H1 (cell line): ENCODE data around the gene WFDC12. TPM values are rescaled to one million over a fixed set of nuclear protein-coding genes. Genes with fewer than 3 reads are reported as not detected.

Experiments
- CTCF ChIA-PET: fragments of 300-600 bp; sonication (Branson Sonifier 250); formaldehyde crosslinking; loops from one replicate; lab custom pipeline; 2021; ENCODE audit not compliant: partially characterized antibody; lab: Charles Lee
- POLR2A ChIA-PET: fragments of 300-600 bp; sonication (Branson Sonifier 250); formaldehyde crosslinking; loops from one replicate; lab custom pipeline; 2021; ENCODE audit warnings: inconsistent platforms; ENCODE audit not compliant: partially characterized antibody; lab: Charles Lee
- DNase-seq, 2 experiments: peaks; one replicate each; pipeline versions ENCODE4 v3.0.0 to v3.0.0-alpha.2; 2010 to 2022; ENCODE audit warnings: low spot score in 2 of 2, low read depth in 1 of 2, mixed read lengths in 1 of 2
- FAIRE-seq: peaks from 2 replicates; lab custom pipeline; 2011; peaks lifted over from hg19 to GRCh38; lab: Jason Lieb, UNC
- H2AFZ ChIP-seq: 2 replicates; pipeline ENCODE4 v1.8.1; 2012; ENCODE audit warnings: low read length, inconsistent platforms
- H2AK5ac ChIP-seq: 2 replicates; pipeline ENCODE4 v1.6.1; 2013; ENCODE audit warnings: low read depth, low read length
- H2BK120ac ChIP-seq: replicated peaks from 2 replicates; pipeline ENCODE3; 2013; ENCODE audit warnings: low read depth, low read length, inconsistent platforms
- H2BK12ac ChIP-seq: 2 replicates; pipeline ENCODE4 v1.6.1; 2013; ENCODE audit warnings: low read depth, low read length
- H2BK15ac ChIP-seq: 2 replicates; pipeline ENCODE4 v1.6.1; 2013; ENCODE audit warnings: low read length
- H2BK20ac ChIP-seq: 2 replicates; pipeline ENCODE4 v1.6.1; 2013; ENCODE audit warnings: low read length
- H2BK5ac ChIP-seq: 2 replicates; pipeline ENCODE4 v1.6.1; 2013; ENCODE audit warnings: low read depth, low read length
- H3K14ac ChIP-seq: 2 replicates; pipeline ENCODE4 v1.6.1; 2013; ENCODE audit warnings: inconsistent platforms; ENCODE audit not compliant: insufficient read length
- H3K18ac ChIP-seq: 2 replicates; pipeline ENCODE4 v1.6.1; 2013; ENCODE audit warnings: low read length; ENCODE audit errors: extremely low read depth
- H3K23ac ChIP-seq: 2 replicates; pipeline ENCODE4 v1.6.1; 2013; ENCODE audit warnings: inconsistent platforms; ENCODE audit not compliant: insufficient read length
- H3K23me2 ChIP-seq: 2 replicates; pipeline ENCODE4 v1.6.1; 2013; ENCODE audit warnings: low read depth, low read length
- H3K27ac ChIP-seq: 2 replicates; pipeline ENCODE4 v1.6.1; 2011; ENCODE audit warnings: low read depth, low read length, inconsistent platforms
- H3K27me3 ChIP-seq, 4 experiments: replicated peaks in 1 of 4; 1 replicate in 1 of 4; 2 replicates in 3 of 4; pipeline versions ENCODE4 v1.6.1 to v1.8.1; 2011 to 2013; ENCODE audit warnings: low read length in 3 of 4, mild to moderate bottlenecking in 3 of 4, inconsistent platforms in 2 of 4, mixed read lengths in 2 of 4, moderate library complexity in 1 of 4; ENCODE audit not compliant: control insufficient read depth in 3 of 4, insufficient read depth in 3 of 4; ENCODE audit errors: extremely low read depth in 1 of 4
- H3K36me3 ChIP-seq, 4 experiments: 2 replicates each; pipeline versions ENCODE4 v1.6.1 to v1.8.1; 2011 to 2013; ENCODE audit warnings: mild to moderate bottlenecking in 4 of 4, low read length in 3 of 4, moderate library complexity in 2 of 4, control low read depth in 1 of 4, inconsistent platforms in 1 of 4; ENCODE audit not compliant: insufficient read depth in 4 of 4, control insufficient read depth in 2 of 4
- H3K4ac ChIP-seq: replicated peaks from 2 replicates; pipeline ENCODE3; 2013; ENCODE audit warnings: low read length, low read depth, mixed read lengths, inconsistent platforms; ENCODE audit not compliant: insufficient read length
- H3K4me1 ChIP-seq, 4 experiments: replicated peaks in 1 of 4; 1 replicate in 1 of 4; 2 replicates in 3 of 4; pipeline versions ENCODE4 v1.6.1 to v1.8.1; 2011 to 2013; ENCODE audit warnings: low read length in 3 of 4, inconsistent platforms in 2 of 4, mixed read lengths in 1 of 4; ENCODE audit not compliant: insufficient read depth in 4 of 4, control insufficient read depth in 3 of 4
- H3K4me2 ChIP-seq, 2 experiments: 2 replicates each; pipeline versions ENCODE4 v1.6.1 to v1.8.1; 2011 to 2013; ENCODE audit warnings: low read depth in 2 of 2, low read length in 2 of 2, control low read depth in 1 of 2, inconsistent platforms in 1 of 2, mild to moderate bottlenecking in 1 of 2; ENCODE audit not compliant: insufficient read depth in 1 of 2
- H3K4me3 ChIP-seq, 4 experiments: fragments of 200-600, 300-600 bp in 1 of 4; sonication (generic), shearing (Covaris generic), sonication (Bioruptor Twin) in 1 of 4; 2 replicates each; pipeline versions ENCODE4 v1.5.1 to v1.8.1; 2011 to 2016; ENCODE audit warnings: low read length in 4 of 4, low read depth in 3 of 4, control low read depth in 2 of 4, inconsistent platforms in 2 of 4, mild to moderate bottlenecking in 2 of 4, mixed read lengths in 1 of 4, moderate library complexity in 1 of 4; ENCODE audit not compliant: insufficient read depth in 2 of 4; ENCODE audit errors: extremely low read depth in 1 of 4
- H3K56ac ChIP-seq: replicated peaks from 2 replicates; pipeline ENCODE3; 2013; ENCODE audit warnings: low read depth, mild to moderate bottlenecking, mixed read lengths, low read length, inconsistent platforms; ENCODE audit not compliant: insufficient read length
- H3K79me1 ChIP-seq: 2 replicates; pipeline ENCODE4 v1.6.1; 2013; ENCODE audit warnings: low read depth, low read length, control low read depth
- H3K79me2 ChIP-seq, 2 experiments: 2 replicates each; pipeline versions ENCODE4 v1.6.1 to v1.8.1; 2012 to 2013; ENCODE audit warnings: low read length in 2 of 2, mild to moderate bottlenecking in 2 of 2, inconsistent platforms in 1 of 2; ENCODE audit not compliant: insufficient read depth in 2 of 2, control insufficient read depth in 1 of 2
- H3K9ac ChIP-seq, 4 experiments: replicated peaks in 1 of 4; 1 replicate in 1 of 4; 2 replicates in 3 of 4; pipeline versions ENCODE4 v1.6.1 to v1.8.1; 2011 to 2013; ENCODE audit warnings: low read depth in 3 of 4, low read length in 3 of 4, control low read depth in 2 of 4, mild to moderate bottlenecking in 2 of 4, moderate library complexity in 2 of 4, inconsistent platforms in 1 of 4; ENCODE audit errors: extremely low read depth in 1 of 4
- H3K9me3 ChIP-seq, 2 experiments: 2 replicates each; pipeline versions ENCODE4 v1.6.1 to v1.8.1; 2012 to 2013; ENCODE audit warnings: mild to moderate bottlenecking in 2 of 2, moderate library complexity in 2 of 2, control low read depth in 1 of 2, inconsistent platforms in 1 of 2, low read depth in 1 of 2, low read length in 1 of 2, mixed read lengths in 1 of 2; ENCODE audit not compliant: insufficient read depth in 2 of 2
- H4K20me1 ChIP-seq, 2 experiments: replicated peaks in 1 of 2; 2 replicates each; pipeline versions ENCODE3 to v1.8.1; 2011 to 2013; ENCODE audit warnings: inconsistent platforms in 2 of 2, low read length in 2 of 2, mild to moderate bottlenecking in 1 of 2; ENCODE audit not compliant: insufficient read depth in 2 of 2, control insufficient read depth in 1 of 2
- H4K5ac ChIP-seq: 2 replicates; pipeline ENCODE4 v1.6.1; 2013; ENCODE audit warnings: low read length, low read depth, mixed read lengths, inconsistent platforms; ENCODE audit not compliant: insufficient read length
- H4K8ac ChIP-seq: 2 replicates; pipeline ENCODE4 v1.8.0; 2013; ENCODE audit warnings: mild to moderate bottlenecking, moderate library complexity, low read length, inconsistent platforms; ENCODE audit not compliant: insufficient read depth; ENCODE audit errors: extremely low read depth
- H4K91ac ChIP-seq: replicated peaks from 2 replicates; pipeline ENCODE3; 2013; ENCODE audit warnings: low read length, mixed read lengths, inconsistent platforms; ENCODE audit not compliant: insufficient read length
- CBX5 ChIP-seq: fragments of 300-800, 300-1000 bp; sonication (generic); IDR thresholded peaks from 2 replicates; pipeline ENCODE4 v1.7.1; 2016; ENCODE audit warnings: antibody characterized with exemption, low read length, low read depth
- CBX8 ChIP-seq: fragments of 300-800, 300-1000 bp; sonication (generic); IDR thresholded peaks from 2 replicates; pipeline ENCODE4 v1.7.1; 2016; ENCODE audit warnings: low read depth, low read length, borderline replicate concordance
- EZH2 ChIP-seq: fragments of 200-600 bp; sonication (generic); IDR thresholded peaks from 2 replicates; pipeline ENCODE4 v1.7.1; 2012; ENCODE audit warnings: low read depth, mild to moderate bottlenecking, moderate library complexity, low read length, inconsistent platforms; ENCODE audit not compliant: severe bottlenecking
- KDM5A ChIP-seq: fragments of 200-600 bp; IDR thresholded peaks from 2 replicates; pipeline ENCODE4 v1.7.1; 2012; ENCODE audit warnings: mild to moderate bottlenecking, low read length, inconsistent platforms, mixed read lengths
- MAFK ChIP-seq: IDR thresholded peaks from 2 replicates; pipeline ENCODE4 v1.6.1; 2012; ENCODE audit warnings: low read depth, mild to moderate bottlenecking, improper control_type of control experiment, low read length
- NANOG ChIP-seq: IDR thresholded peaks from 2 replicates; pipeline ENCODE4 v1.6.1; 2011; ENCODE audit warnings: low read length, low read depth, mild to moderate bottlenecking, inconsistent platforms; ENCODE audit not compliant: insufficient read depth, poor library complexity, severe bottlenecking
- PHF8 ChIP-seq: fragments of 200-600 bp; sonication (generic); conservative IDR thresholded peaks from 2 replicates; pipeline ENCODE4 v1.7.1; 2012; ENCODE audit warnings: low read depth, mild to moderate bottlenecking, inconsistent platforms, low read length, moderate library complexity
- POLR2AphosphoS5 ChIP-seq: IDR thresholded peaks from 2 replicates; pipeline ENCODE4 v1.6.1; 2011; ENCODE audit warnings: low read depth, low read length
- SRF ChIP-seq: IDR thresholded peaks from 2 replicates; pipeline ENCODE4 v1.6.1; 2011; ENCODE audit warnings: mild to moderate bottlenecking, low read depth, low read length, moderate library complexity
- TCF12 ChIP-seq: IDR thresholded peaks from 2 replicates; pipeline ENCODE4 v1.6.1; 2011; ENCODE audit warnings: low read depth, mild to moderate bottlenecking, low read length
- ZNF274 ChIP-seq: IDR thresholded peaks from 2 replicates; pipeline ENCODE4 v1.7.0; 2012; ENCODE audit warnings: low read length, borderline replicate concordance; ENCODE audit errors: extremely low read depth
- WGBS, 2 experiments: shearing (Covaris generic) in 1 of 2; methylation state at CpG; one replicate each; pipeline versions ENCODE4 v1.1.6 to v1.1.7; 2013 to 2015; ENCODE audit warnings: low lambda C conversion rate in 2 of 2, mixed read lengths in 2 of 2, inconsistent platforms in 1 of 2, low coverage in 1 of 2, missing lambda C conversion rate in 1 of 2; ENCODE audit not compliant: insufficient replicate concordance in 2 of 2, insufficient coverage in 1 of 2, insufficient read length in 1 of 2; ENCODE audit errors: extremely low coverage in 1 of 2, missing lambda C conversion rate in 1 of 2; 5-methylcytosine and 5-hydroxymethylcytosine counted together
- polyA plus RNA-seq, 7 experiments: library from polyadenylated mRNA; depleted of rRNA in 3 of 7; stranded (reverse) in 5 of 7; unstranded in 2 of 7; fragments of >200 nt in 5 of 7; fragments of 200-250 nt in 2 of 7; gene quantifications; 1 replicate in 5 of 7; 2 replicates in 1 of 7; 4 replicates in 1 of 7; pipeline versions ENCODE4 v1.2.1 to v1.2.3, GENCODE V29; 2011 to 2013; ENCODE audit warnings: missing spikeins in 2 of 7, mixed read lengths in 2 of 7
- total RNA-seq: library from RNA; stranded (reverse); fragmentation: NEBNext Ultra II Directional; extraction: Animal tissue kit (Norgen Biotek cat#: 25700); gene quantifications from 2 replicates; pipeline ENCODE4 v1.2.1, GENCODE V29; 2021
- TF ChIP-seq, protein P1 (sequence below): IDR thresholded peaks from 2 replicates; pipeline ENCODE4 v1.6.1; 2011; ENCODE audit warnings: low read depth, mild to moderate bottlenecking, low read length; ENCODE audit not compliant: insufficient read depth
- TF ChIP-seq, protein P2 (sequence below): IDR thresholded peaks from 2 replicates; pipeline ENCODE4 v1.6.1; 2012; ENCODE audit warnings: inconsistent platforms

The WFDC12 gene
- total and polyA plus RNA-seq, 2 of the 8 experiments (the other 6 are each of a cell fraction or from before 2014, with no cell fraction given), result not detected

DNA sequence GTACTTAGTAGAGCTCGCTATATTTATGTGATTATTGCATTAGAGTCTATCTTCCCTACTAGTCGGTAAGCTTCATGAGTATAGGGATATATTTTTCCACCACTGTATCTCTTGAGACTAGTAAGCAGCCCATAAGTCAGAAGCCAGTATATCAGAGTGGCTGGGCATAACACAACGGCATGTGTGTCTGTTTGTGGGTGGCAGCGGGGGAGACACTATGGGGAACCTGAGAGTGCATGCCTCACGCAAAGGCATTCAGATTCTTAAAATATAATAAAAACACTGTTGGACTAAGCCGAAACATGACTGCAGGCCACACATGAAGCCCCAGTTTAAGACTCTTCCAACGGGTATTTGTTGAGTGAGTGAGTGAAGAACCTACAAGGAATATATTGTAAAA, 31.4 kb downstream of the WFDC12 start:
- H2AK5ac ChIP-seq, result no peak overlapping the region
- H3K27me3 ChIP-seq, result peaks cover 2 to 9% (median 8%) of the 10 kb centered on the region in 4 experiments
- ChIA-PET POLR2A (interaction anchor here (1.1 to 1.5 kb wide), 2 partner anchors 19 to 32 kb away, joined by 3 to 4 read pairs; no protein-coding TSS in a partner anchor), CTCF (interaction anchor here (1.0 to 17.6 kb wide), 8 partner anchors 16 to 200 kb away, joined by 3 to 233 read pairs (median 14); partner anchors contain the start of gene WFDC5)
- H3K23me2 ChIP-seq, result no peaks in the 10 kb centered on the region
- no peaks in the 10 kb centered on the region for H3K4me1 ChIP-seq
- no peak overlapping the region for H2BK15ac ChIP-seq
- H3K4me3 ChIP-seq, result no peak overlapping the region
- no peak overlapping the region for H4K8ac ChIP-seq
- no peak overlapping the region for H2BK12ac ChIP-seq
- H3K27ac ChIP-seq, result no peak overlapping the region
- H3K9ac ChIP-seq, result no peak overlapping the region
- H2BK20ac ChIP-seq, result no peak overlapping the region
- H3K9me3 ChIP-seq, result peaks cover 0 to 4% of the 10 kb centered on the region in 2 experiments; a peak in 2 of 4 replicates
- no peaks in the 10 kb centered on the region for H3K79me2 ChIP-seq
- H3K56ac ChIP-seq, result no peak overlapping the region
- H2BK5ac ChIP-seq, result no peak overlapping the region
- 90% methylated on average over 7 of the region's 7 CpGs; no CpG with 5 or more reads in 1 of the 2 experiments for WGBS, 2 experiments
- H3K23ac ChIP-seq, result no peak overlapping the region
- no peak overlapping the region for H4K5ac ChIP-seq
- no peaks in the 10 kb centered on the region for H3K79me1 ChIP-seq
- H3K14ac ChIP-seq, result no peak overlapping the region
- H3K4ac ChIP-seq, result no peak overlapping the region
- no peak overlapping the region for H3K4me2 ChIP-seq
- peaks cover 3 to 4% of the 10 kb centered on the region in 2 experiments for H4K20me1 ChIP-seq
- no peak overlapping the region for H4K91ac ChIP-seq
- DNase-seq, result no peak
- no peak overlapping the region for H3K18ac ChIP-seq
- no peak overlapping the region for H2BK120ac ChIP-seq
- FAIRE-seq, result no peak
- no peak overlapping the region for H2AFZ ChIP-seq
- H3K36me3 ChIP-seq, result peaks cover 0 to 2% (median 0%) of the 10 kb centered on the region in 4 experiments; a peak in 1 of 8 replicates
- TF ChIP-seq POLR2AphosphoS5, result no peak
- TF ChIP-seq KDM5A, result no peak
- TF ChIP-seq ZNF274, result no peak
- TF ChIP-seq PHF8, result no peak
- TF ChIP-seq TCF12, result no peak
- TF ChIP-seq SRF, result no peak
- TF ChIP-seq, protein P1, sequence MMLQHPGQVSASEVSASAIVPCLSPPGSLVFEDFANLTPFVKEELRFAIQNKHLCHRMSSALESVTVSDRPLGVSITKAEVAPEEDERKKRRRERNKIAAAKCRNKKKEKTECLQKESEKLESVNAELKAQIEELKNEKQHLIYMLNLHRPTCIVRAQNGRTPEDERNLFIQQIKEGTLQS, result no peak
- TF ChIP-seq, protein P2, sequence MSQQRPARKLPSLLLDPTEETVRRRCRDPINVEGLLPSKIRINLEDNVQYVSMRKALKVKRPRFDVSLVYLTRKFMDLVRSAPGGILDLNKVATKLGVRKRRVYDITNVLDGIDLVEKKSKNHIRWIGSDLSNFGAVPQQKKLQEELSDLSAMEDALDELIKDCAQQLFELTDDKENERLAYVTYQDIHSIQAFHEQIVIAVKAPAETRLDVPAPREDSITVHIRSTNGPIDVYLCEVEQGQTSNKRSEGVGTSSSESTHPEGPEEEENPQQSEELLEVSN, result no peak
- TF ChIP-seq MAFK, result no peak
- TF ChIP-seq NANOG, result no peak
- TF ChIP-seq CBX5, result no peak
- no peak for TF ChIP-seq EZH2
- no peak for TF ChIP-seq CBX8
